ENCODE results near the gene ANAPC10. TPM values are rescaled to one million over a fixed set of nuclear protein-coding genes. Genes with fewer than 3 reads are reported as not detected.

Gene ANAPC10
- polyA plus RNA-seq, 1 of the 3 experiments (the other 2 are of a cell fraction): 19.1 TPM

DNA sequence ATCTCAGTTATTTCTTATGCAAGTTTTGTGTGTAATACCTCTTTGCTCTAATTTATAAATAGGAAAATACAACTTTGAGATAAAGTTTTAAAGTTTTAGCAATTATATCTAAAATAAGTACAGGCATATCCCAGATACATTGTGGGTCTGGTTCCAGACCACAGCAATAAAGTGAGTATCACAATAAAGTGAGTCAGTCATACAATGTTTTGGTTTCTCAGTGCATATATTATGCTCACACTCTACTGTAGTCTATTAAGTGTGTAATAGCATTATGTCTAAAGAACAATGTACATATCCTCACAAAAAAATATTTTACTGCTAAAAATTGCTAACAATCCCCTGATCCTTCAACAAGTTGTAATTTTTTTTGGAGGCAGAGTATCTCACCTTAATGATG lies 49.2 kb downstream of the ANAPC10 start:
- H3K36me3 ChIP-seq (replicated peaks in 1 of 2; ENCODE audit: control insufficient read depth in 1 of 2, insufficient read depth in 2 of 2, low read length in 1 of 2): peaks cover 5 to 37% of the 10 kb centered on the region in 2 experiments
- H3K9ac ChIP-seq: no peak overlapping the region
- no peak overlapping the region for H3K4me3 ChIP-seq (ENCODE audit: low read depth in 2 of 2, low read length in 1 of 2)
- no peak overlapping the region for H2AFZ ChIP-seq (ENCODE audit: low read depth)
- no peaks in the 10 kb centered on the region for H3K9me2 ChIP-seq
- TF ChIP-seq, protein P1, sequence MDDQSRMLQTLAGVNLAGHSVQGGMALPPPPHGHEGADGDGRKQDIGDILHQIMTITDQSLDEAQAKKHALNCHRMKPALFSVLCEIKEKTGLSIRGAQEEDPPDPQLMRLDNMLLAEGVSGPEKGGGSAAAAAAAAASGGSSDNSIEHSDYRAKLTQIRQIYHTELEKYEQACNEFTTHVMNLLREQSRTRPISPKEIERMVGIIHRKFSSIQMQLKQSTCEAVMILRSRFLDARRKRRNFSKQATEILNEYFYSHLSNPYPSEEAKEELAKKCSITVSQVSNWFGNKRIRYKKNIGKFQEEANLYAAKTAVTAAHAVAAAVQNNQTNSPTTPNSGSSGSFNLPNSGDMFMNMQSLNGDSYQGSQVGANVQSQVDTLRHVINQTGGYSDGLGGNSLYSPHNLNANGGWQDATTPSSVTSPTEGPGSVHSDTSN (IDR thresholded peaks at IDR 0.05): no peak
- TF ChIP-seq MEF2A (IDR thresholded peaks at IDR 0.05; ENCODE audit: borderline replicate concordance, low read depth) (no peak), RXRA (IDR thresholded peaks at IDR 0.05; ENCODE audit: borderline replicate concordance, low read depth) (no peak), TEAD4 (IDR thresholded peaks at IDR 0.05; ENCODE audit: borderline replicate concordance, insufficient read depth) (no peak), TCF12 (IDR thresholded peaks at IDR 0.05) (no peak), ELF1 (IDR thresholded peaks at IDR 0.05) (no peak), EZH2phosphoT487 (IDR thresholded peaks at IDR 0.05; ENCODE audit: borderline replicate concordance, low read depth) (no peak), FOXJ3 (CRISPR knock-in tag; IDR thresholded peaks at IDR 0.05) (no peak), EP300 (IDR thresholded peaks at IDR 0.05; ENCODE audit: borderline replicate concordance in 1 of 2, low read depth in 1 of 2, low read length in 1 of 2) (no peak), YY1 (IDR thresholded peaks at IDR 0.05; ENCODE audit: low read depth) (no peak), CHD2 (IDR thresholded peaks at IDR 0.05; ENCODE audit: low read length, partially characterized antibody) (no peak), GABPA (IDR thresholded peaks at IDR 0.05; ENCODE audit: low read depth) (no peak), RFX5 (IDR thresholded peaks at IDR 0.05; ENCODE audit: low read length) (no peak)
- TF ChIP-seq, protein P2, sequence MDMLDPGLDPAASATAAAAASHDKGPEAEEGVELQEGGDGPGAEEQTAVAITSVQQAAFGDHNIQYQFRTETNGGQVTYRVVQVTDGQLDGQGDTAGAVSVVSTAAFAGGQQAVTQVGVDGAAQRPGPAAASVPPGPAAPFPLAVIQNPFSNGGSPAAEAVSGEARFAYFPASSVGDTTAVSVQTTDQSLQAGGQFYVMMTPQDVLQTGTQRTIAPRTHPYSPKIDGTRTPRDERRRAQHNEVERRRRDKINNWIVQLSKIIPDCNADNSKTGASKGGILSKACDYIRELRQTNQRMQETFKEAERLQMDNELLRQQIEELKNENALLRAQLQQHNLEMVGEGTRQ (IDR thresholded peaks at IDR 0.05; ENCODE audit: borderline replicate concordance, low read depth, low read length): no peak
- H3K9me3 ChIP-seq: 0 out of 2 replicates have a peak, but pooled peaks cover 3% of the 10 kb centered on the region
- H4K20me1 ChIP-seq (ENCODE audit: insufficient read depth): no peaks in the 10 kb centered on the region
- POLR2A ChIA-PET: no interaction called here
- H3F3A ChIP-seq (replicated peaks; ENCODE audit: insufficient read depth): peaks cover 5% of the 10 kb centered on the region
- H3K4me1 ChIP-seq (ENCODE audit: control insufficient read depth in 1 of 2, insufficient read depth in 2 of 2, low read depth in 1 of 2, low read length in 1 of 2): peaks cover 0 to 13% of the 10 kb centered on the region in 2 experiments; a peak in 1 of 4 replicates
- CTCF ChIA-PET: interaction anchor here (0.6 kb wide), 1 partner anchor 13 kb away, joined by 3 read pairs; no protein-coding TSS in a partner anchor
- no peak for DNase-seq
- H3K4me2 ChIP-seq: no peak overlapping the region
- no peaks in the 10 kb centered on the region for H3K27me3 ChIP-seq (ENCODE audit: insufficient read depth)
- H3K27ac ChIP-seq (ENCODE audit: low read depth in 2 of 2, low read length in 1 of 2): no peak overlapping the region
- H3K79me2 ChIP-seq (ENCODE audit: insufficient read depth): peaks cover 6% of the 10 kb centered on the region; the same call in 1 of the 2 replicates

DNA sequence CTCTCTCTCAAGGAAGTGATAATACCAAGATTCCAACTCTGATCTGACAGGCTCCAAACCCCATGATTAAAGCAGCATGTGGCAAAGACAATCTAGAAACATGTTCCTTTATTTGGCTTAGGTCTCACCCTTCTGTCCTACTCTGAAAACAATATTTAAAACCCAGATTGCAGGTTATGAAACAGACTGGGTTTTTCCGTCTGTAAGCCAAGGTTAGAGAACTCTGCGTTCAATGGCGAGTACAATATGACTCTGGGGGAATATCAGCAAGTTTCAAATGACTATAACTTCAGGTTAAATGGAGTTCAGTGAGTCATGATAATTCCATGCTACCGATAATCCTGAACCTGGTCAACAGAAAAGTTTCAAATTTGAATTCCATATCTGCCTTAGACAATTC lies 50.8 kb downstream of the ANAPC10 start:
- DNase-seq: no peak
- TF ChIP-seq GABPA (IDR thresholded peaks at IDR 0.05; ENCODE audit: low read depth): no peak
- TF ChIP-seq, protein P3, sequence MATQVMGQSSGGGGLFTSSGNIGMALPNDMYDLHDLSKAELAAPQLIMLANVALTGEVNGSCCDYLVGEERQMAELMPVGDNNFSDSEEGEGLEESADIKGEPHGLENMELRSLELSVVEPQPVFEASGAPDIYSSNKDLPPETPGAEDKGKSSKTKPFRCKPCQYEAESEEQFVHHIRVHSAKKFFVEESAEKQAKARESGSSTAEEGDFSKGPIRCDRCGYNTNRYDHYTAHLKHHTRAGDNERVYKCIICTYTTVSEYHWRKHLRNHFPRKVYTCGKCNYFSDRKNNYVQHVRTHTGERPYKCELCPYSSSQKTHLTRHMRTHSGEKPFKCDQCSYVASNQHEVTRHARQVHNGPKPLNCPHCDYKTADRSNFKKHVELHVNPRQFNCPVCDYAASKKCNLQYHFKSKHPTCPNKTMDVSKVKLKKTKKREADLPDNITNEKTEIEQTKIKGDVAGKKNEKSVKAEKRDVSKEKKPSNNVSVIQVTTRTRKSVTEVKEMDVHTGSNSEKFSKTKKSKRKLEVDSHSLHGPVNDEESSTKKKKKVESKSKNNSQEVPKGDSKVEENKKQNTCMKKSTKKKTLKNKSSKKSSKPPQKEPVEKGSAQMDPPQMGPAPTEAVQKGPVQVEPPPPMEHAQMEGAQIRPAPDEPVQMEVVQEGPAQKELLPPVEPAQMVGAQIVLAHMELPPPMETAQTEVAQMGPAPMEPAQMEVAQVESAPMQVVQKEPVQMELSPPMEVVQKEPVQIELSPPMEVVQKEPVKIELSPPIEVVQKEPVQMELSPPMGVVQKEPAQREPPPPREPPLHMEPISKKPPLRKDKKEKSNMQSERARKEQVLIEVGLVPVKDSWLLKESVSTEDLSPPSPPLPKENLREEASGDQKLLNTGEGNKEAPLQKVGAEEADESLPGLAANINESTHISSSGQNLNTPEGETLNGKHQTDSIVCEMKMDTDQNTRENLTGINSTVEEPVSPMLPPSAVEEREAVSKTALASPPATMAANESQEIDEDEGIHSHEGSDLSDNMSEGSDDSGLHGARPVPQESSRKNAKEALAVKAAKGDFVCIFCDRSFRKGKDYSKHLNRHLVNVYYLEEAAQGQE (IDR thresholded peaks at IDR 0.05; ENCODE audit: low read depth, low read length): no peak
- TF ChIP-seq CHD2 (IDR thresholded peaks at IDR 0.05; ENCODE audit: low read length, partially characterized antibody): no peak
- no peak for TF ChIP-seq SIN3A (IDR thresholded peaks at IDR 0.05; ENCODE audit: borderline replicate concordance, low read depth, low read length)
- TF ChIP-seq RCOR1 (IDR thresholded peaks at IDR 0.05; ENCODE audit: low read length): no peak
- TF ChIP-seq ELF1 (IDR thresholded peaks at IDR 0.05): no peak
- TF ChIP-seq NFIC (IDR thresholded peaks at IDR 0.05; ENCODE audit: borderline replicate concordance): no peak
- TF ChIP-seq FOXM1 (IDR thresholded peaks at IDR 0.05; ENCODE audit: low read depth): no peak
- TF ChIP-seq NRF1 (IDR thresholded peaks at IDR 0.05; ENCODE audit: low read depth, low read length): no peak
- no peak for TF ChIP-seq FOXJ3 (CRISPR knock-in tag; IDR thresholded peaks at IDR 0.05)
- no peak for TF ChIP-seq RXRA (IDR thresholded peaks at IDR 0.05; ENCODE audit: borderline replicate concordance, low read depth)
- TF ChIP-seq, protein P1 (IDR thresholded peaks at IDR 0.05): no peak
- TF ChIP-seq EZH2phosphoT487 (IDR thresholded peaks at IDR 0.05; ENCODE audit: borderline replicate concordance, low read depth): no peak

More for the DNA sequence above, 50.8 kb downstream of the ANAPC10 start:
- no peak overlapping the region for H3K4me2 ChIP-seq
- H3K4me1 ChIP-seq (ENCODE audit: control insufficient read depth in 1 of 2, insufficient read depth in 2 of 2, low read depth in 1 of 2, low read length in 1 of 2): peaks cover 0 to 17% of the 10 kb centered on the region in 2 experiments; a peak in 1 of 4 replicates
- H3K4me3 ChIP-seq (ENCODE audit: low read depth in 2 of 2, low read length in 1 of 2): no peak overlapping the region
- no peaks in the 10 kb centered on the region for H4K20me1 ChIP-seq (ENCODE audit: insufficient read depth)
- H3K27ac ChIP-seq (ENCODE audit: low read depth in 2 of 2, low read length in 1 of 2): no peak overlapping the region
- peaks cover 5% of the 10 kb centered on the region for H3F3A ChIP-seq (replicated peaks; ENCODE audit: insufficient read depth)
- H3K79me2 ChIP-seq (ENCODE audit: insufficient read depth): peaks cover 6% of the 10 kb centered on the region; the same call in 1 of the 2 replicates
- 100% methylated on average over 4 of the region's 4 CpGs for WGBS (ENCODE audit: low lambda C conversion rate)
- ChIA-PET POLR2A (no interaction called here), CTCF (no interaction called here)
- H3K9ac ChIP-seq: no peak overlapping the region
- H3K9me2 ChIP-seq: no peaks in the 10 kb centered on the region
- H3K36me3 ChIP-seq (replicated peaks in 1 of 2; ENCODE audit: control insufficient read depth in 1 of 2, insufficient read depth in 2 of 2, low read length in 1 of 2): peaks cover 5 to 30% of the 10 kb centered on the region in 2 experiments
- 0 out of 2 replicates have a peak, but pooled peaks cover 3% of the 10 kb centered on the region for H3K9me3 ChIP-seq
- no peaks in the 10 kb centered on the region for H3K27me3 ChIP-seq (ENCODE audit: insufficient read depth)
- no peak overlapping the region for H2AFZ ChIP-seq (ENCODE audit: low read depth)

All from SK-N-SH (cell line).